ENCODE data around the gene ENC1.

Gene ENC1

DNA sequence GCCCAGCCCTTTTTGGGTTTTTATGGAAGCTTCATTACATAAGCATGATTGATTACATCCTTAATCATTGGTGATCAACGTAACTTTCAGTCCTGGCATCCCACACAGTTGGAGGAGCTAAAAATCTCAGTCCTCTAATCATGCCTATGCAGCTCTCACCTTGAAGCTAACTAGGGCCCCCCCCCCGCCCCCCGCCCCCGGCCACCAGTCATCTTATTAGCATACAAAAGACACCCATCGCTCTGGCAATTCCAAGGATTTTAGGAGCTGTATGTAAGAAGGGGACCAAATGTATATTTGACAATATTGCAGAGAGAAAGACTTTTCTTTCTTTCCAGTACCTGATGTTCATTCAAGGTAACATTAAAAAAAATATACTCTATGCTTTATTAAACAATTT, 19.0 kb downstream of the ENC1 start:
- no peak for DNase-seq (ENCODE audit: low read depth)

DNA sequence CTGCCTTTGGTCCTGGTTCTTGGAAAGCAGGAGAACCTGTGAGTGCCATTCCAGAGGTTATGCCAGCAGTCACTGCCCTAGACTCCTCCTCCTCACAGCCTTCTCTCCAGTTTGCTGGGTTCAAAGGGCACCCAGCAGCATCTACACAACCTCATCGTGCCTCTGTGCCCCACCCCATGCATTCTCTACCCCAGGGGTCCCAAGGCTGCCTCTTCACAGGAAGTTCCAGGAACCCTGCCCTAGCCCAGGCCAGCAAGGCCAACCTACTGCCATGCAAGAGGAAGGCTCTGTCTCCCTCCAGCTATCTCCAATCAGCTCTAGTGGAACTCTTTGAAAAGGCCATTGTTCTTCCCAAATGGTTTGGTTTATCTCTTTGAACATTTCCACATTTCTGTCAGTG, 21.2 kb downstream of the ENC1 start:
- no peak for TF ChIP-seq CTCF (IDR thresholded peaks at IDR 0.05; ENCODE audit: low read depth, low read length, missing control alignments)
- DNase-seq (ENCODE audit: low read depth) = no peak
- H3K4me3 ChIP-seq (ENCODE audit: low read depth, low read length) = no peak overlapping the region

More for the DNA sequence above, 19.0 kb downstream of the ENC1 start:
- no peak overlapping the region for H3K4me3 ChIP-seq (ENCODE audit: low read depth, low read length)
- no peak for TF ChIP-seq CTCF (IDR thresholded peaks at IDR 0.05; ENCODE audit: low read depth, low read length, missing control alignments)

- H3K4me3 ChIP-seq (ENCODE audit: low read depth, low read length) = no peak overlapping the region
- DNase-seq (ENCODE audit: low read depth) = no peak
- TF ChIP-seq CTCF (IDR thresholded peaks at IDR 0.05; ENCODE audit: low read depth, low read length, missing control alignments) = no peak
Observed at GRCh38 chr5:74618106-74618505, 22.4 kb downstream of the ENC1 start.

GRCh38 chr5:74617202-74617601, 23.3 kb downstream of the ENC1 start:
- DNase-seq (ENCODE audit: low read depth) = no peak
- no peak overlapping the region for H3K4me3 ChIP-seq (ENCODE audit: low read depth, low read length)
- no peak for TF ChIP-seq CTCF (IDR thresholded peaks at IDR 0.05; ENCODE audit: low read depth, low read length, missing control alignments)

DNA sequence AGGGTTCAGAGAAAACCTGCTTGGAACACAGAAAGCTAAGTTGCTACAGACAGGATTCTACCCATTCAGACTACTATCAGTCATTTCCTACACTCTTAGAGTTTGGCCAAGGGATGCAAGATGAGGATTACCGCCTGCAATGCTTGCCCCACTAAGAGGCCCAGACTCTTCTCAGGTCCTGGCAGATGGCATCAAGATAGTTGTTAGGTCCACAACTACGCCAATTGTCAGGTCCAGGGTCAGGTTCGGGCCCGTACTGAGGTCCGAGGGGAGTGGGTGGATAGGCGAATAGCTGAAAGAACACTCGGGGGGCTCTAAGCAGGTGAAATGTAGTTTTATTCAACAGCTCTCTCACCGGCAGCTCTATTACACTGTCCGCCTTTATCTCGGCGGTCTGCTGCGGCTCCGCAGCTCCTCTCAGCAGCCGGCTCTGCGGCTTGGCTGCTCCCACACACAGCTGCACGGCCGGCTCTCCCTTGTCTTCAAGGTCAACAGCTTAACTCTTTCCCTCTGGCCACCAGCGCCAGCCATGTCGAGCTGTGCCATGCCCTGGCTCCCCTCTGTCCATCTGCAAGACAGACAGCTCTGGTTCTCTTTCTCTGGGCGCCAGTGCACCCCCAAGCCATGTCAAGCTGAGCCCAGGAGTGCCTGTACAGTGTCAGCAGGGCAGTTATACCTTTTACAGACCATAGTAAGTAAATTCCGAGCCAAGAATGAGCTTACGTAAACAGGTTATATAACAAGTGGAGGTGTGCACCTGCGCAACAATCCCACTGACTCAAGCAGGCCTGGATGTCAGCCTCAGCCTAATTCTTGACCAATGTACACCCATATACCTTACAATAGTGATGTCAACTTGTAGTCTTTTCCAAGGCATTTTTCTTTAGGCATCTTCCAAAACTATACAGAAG, 24.0 kb downstream of the ENC1 start:
- TF ChIP-seq CTCF (IDR thresholded peaks at IDR 0.05; ENCODE audit: low read depth, low read length, missing control alignments) = no peak
- DNase-seq (ENCODE audit: low read depth) = no peak
- H3K4me3 ChIP-seq (ENCODE audit: low read depth, low read length) = no peak overlapping the region

- no peak for DNase-seq (ENCODE audit: low read depth)
- no peak overlapping the region for H3K4me3 ChIP-seq (ENCODE audit: low read depth, low read length)
- TF ChIP-seq CTCF (IDR thresholded peaks at IDR 0.05; ENCODE audit: low read depth, low read length, missing control alignments) = no peak
Observed at GRCh38 chr5:74613283-74613682, 27.2 kb downstream of the ENC1 start.

GRCh38 chr5:74612045-74612444, 28.5 kb downstream of the ENC1 start:
- no peak for DNase-seq (ENCODE audit: low read depth)
- TF ChIP-seq CTCF (IDR thresholded peaks at IDR 0.05; ENCODE audit: low read depth, low read length, missing control alignments) = no peak
- H3K4me3 ChIP-seq (ENCODE audit: low read depth, low read length) = no peak overlapping the region

Data from GM12864 (cell line).